ENCODE measurements around the gene NLGN2. TPM values are rescaled to one million over a fixed set of nuclear protein-coding genes. Genes with fewer than 3 reads are reported as not detected.

NLGN2 gene
- total and polyA plus RNA-seq, 2 of the 8 experiments (the other 6 are each of a cell fraction or from before 2014, with no cell fraction given): 21.2 to 62.8 TPM

- no peak for TF ChIP-seq MAFK (IDR thresholded peaks at IDR 0.05; ENCODE audit: low read depth, low read length)
These were observed 45.7 kb upstream of the NLGN2 start (continued) for GRCh38 chr17:7361906-7362305.
